ENCODE data around the gene PHF2. TPM values are rescaled to one million over a fixed set of nuclear protein-coding genes. Genes with fewer than 3 reads are reported as not detected.
A peak's percentile ranks its signal among the peaks of the same experiment; 100 is the strongest.

The PHF2 gene
- total RNA-seq, 1 experiment from 2014 or later = 17.4 TPM

DNA sequence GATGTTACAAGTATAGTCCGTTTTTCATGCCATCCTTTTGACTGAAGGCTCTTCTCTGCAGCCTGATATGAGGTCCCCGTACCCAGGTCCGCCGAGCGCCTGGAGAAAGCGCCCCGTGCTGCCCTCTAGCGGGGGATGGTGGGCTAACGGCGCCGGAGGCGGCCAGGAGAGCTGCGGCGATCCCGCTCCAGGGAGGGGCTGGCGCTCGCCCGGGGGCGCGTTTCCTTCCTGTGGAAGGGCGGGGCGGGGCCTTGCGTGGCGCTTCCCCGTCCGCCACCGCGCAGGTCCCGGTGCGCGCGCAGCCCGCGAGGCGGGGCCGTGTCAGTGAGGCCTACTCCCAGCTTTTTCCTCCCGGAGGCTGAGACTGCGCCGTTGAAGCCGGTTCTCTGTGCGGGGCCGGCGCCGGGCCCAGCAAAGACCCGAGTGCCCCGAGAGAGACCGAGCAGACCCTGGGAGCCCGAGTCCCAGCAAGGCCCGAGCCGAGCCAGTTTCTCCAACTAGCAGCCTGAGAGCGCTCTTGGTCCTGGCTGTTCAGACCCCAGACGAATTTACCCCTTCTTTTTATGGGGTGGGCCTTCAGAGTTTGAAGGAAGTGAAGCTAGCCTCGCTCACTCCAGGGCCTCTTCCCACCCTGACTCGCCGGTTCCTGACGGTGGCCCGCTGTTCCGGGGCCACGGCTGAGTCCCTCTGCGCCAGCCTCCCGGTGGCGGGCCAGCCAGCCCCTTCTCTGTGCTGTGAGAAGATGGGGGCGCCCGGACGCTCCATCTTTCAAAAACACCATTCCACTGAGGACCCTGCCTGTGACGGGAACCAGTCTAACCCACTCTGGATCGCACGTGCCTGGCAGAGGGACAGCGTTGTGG is 9.7 kb upstream of the PHF2 start:
- Histone ChIP-seq H3T11ph (ENCODE audit: low read length) (no peak overlapping the region), H3K4ac (ENCODE audit: low read depth, low read length) (0 out of 2 replicates have a peak overlapping the region, but pooled peaks have one; percentile 59), H3K18ac (ENCODE audit: insufficient read length, low read depth, low read length) (peak overlapping the region; percentile 54), H2AK5ac (ENCODE audit: insufficient read length, low read length) (no peak overlapping the region), H3K56ac (ENCODE audit: insufficient read length, low read depth, low read length) (no peak overlapping the region), H2BK15ac (ENCODE audit: low read depth, low read length) (no peak overlapping the region), H3K79me2 (ENCODE audit: insufficient read depth, low read length) (no peaks in the 10 kb centered on the region), H2AFZ (ENCODE audit: low read length) (no peak overlapping the region), H3K23ac (ENCODE audit: insufficient read length, low read depth, low read length) (no peak overlapping the region), H3K27me3 (ENCODE audit: insufficient read depth, low read length) (no peaks in the 10 kb centered on the region), H3K4me2 (ENCODE audit: insufficient read depth, insufficient read length, low read length) (peak overlapping the region; percentile 61), H2BK120ac (ENCODE audit: low read depth, low read length, poor library complexity, severe bottlenecking) (no peak overlapping the region), H3K23me2 (ENCODE audit: insufficient read length, low read depth, low read length, poor library complexity, severe bottlenecking) (peaks cover 6% of the 10 kb centered on the region), H3K79me1 (ENCODE audit: insufficient read depth, low read depth, low read length, poor library complexity, severe bottlenecking) (no peaks in the 10 kb centered on the region), H2BK5ac (ENCODE audit: insufficient read length, low read length) (no peak overlapping the region), H4K5ac (ENCODE audit: insufficient read length, low read depth, low read length) (no peak overlapping the region), H3K14ac (ENCODE audit: insufficient read depth, low read length) (peak overlapping the region; percentile 65; the same call in 1 of the 2 replicates), H3K9me3 (ENCODE audit: control insufficient read depth, low read depth, low read length) (no peaks in the 10 kb centered on the region), H2BK20ac (ENCODE audit: low read depth, low read length, poor library complexity, severe bottlenecking) (no peak overlapping the region), H2BK12ac (ENCODE audit: insufficient read length, low read depth, low read length) (no peak overlapping the region), H4K20me1 (ENCODE audit: control insufficient read depth, insufficient read depth, insufficient read length) (no peaks in the 10 kb centered on the region), H4K91ac (ENCODE audit: insufficient read length, low read depth, low read length) (no peak overlapping the region), H3K9ac (ENCODE audit: extremely low read depth, insufficient read length, low read length) (peak overlapping the region; percentile 46), H4K8ac (replicated peaks; ENCODE audit: insufficient read length, low read depth, low read length) (no peak overlapping the region), H3K4me1 (ENCODE audit: insufficient read depth, low read length) (no peaks in the 10 kb centered on the region; the same call in 1 of the 2 replicates), H3K27ac (ENCODE audit: insufficient read length, low read depth, low read length) (peak overlapping the region; percentile 7)
- peaks cover 21 to 23% of the 10 kb centered on the region in 2 experiments for H3K4me1 Mint-ChIP-seq
- WGBS (ENCODE audit: extremely low coverage, insufficient read length, low lambda C conversion rate) = no CpG with 5 or more reads among the region's 69 CpGs
- H3K27me3 Mint-ChIP-seq (ENCODE audit: low read depth) = peaks cover 4% of the 10 kb centered on the region; the same call in 1 of the 2 replicates
- TF ChIP-seq, protein P1, sequence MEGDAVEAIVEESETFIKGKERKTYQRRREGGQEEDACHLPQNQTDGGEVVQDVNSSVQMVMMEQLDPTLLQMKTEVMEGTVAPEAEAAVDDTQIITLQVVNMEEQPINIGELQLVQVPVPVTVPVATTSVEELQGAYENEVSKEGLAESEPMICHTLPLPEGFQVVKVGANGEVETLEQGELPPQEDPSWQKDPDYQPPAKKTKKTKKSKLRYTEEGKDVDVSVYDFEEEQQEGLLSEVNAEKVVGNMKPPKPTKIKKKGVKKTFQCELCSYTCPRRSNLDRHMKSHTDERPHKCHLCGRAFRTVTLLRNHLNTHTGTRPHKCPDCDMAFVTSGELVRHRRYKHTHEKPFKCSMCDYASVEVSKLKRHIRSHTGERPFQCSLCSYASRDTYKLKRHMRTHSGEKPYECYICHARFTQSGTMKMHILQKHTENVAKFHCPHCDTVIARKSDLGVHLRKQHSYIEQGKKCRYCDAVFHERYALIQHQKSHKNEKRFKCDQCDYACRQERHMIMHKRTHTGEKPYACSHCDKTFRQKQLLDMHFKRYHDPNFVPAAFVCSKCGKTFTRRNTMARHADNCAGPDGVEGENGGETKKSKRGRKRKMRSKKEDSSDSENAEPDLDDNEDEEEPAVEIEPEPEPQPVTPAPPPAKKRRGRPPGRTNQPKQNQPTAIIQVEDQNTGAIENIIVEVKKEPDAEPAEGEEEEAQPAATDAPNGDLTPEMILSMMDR (conservative IDR thresholded peaks at IDR 0.05) = peak; percentile 99
- H3K4me3 Mint-ChIP-seq = peak overlapping the region; percentile 62 to 72
- peak; percentile 96 for DNase-seq
- H3K27ac Mint-ChIP-seq = peak overlapping the region in 2 of 3 experiments; percentile 61 to 83; a peak in 2 of 7 replicates
- H3K36me3 Mint-ChIP-seq (ENCODE audit: insufficient read depth in 1 of 3, low read depth in 3 of 3) = peaks cover 23 to 38% (median 36%) of the 10 kb centered on the region in 3 experiments
- H3K9me3 Mint-ChIP-seq = peaks cover 5 to 8% of the 10 kb centered on the region in 2 experiments; a peak in 4 of 5 replicates

Measured in H9 (cell line).